Hematopoietic multipotent progenitor cell treated with erythropoietin and hydrocortisone succinate and interleukin-3 and kit ligand, for 8 days (in vitro differentiated cells): ENCODE measurements around the gene WNT5B.

Source experiments
- DNase-seq: peaks from one replicate; pipeline ENCODE4 v3.0.0-alpha.2; 2015

WNT5B gene

DNA sequence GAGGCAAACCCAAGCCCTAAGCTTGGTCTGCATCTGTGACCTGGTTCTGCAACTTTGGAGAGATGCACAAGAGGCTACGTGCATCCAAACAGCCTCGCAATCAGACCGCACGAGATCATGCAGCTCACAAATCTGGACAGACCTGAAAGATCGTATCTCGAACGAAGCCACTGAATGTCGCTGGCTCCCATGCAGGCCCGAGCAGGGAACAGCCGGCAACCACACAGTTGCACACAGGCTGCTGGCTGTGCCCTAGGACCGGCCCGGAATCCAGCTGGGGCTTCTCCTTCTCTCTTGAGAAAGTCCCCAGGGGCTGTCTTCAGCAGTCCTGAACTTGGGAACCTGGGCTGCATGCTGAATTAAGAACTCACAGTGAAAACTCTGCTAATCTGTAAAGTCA lies 27.9 kb downstream of the WNT5B start:
- DNase-seq: no peak

DNA sequence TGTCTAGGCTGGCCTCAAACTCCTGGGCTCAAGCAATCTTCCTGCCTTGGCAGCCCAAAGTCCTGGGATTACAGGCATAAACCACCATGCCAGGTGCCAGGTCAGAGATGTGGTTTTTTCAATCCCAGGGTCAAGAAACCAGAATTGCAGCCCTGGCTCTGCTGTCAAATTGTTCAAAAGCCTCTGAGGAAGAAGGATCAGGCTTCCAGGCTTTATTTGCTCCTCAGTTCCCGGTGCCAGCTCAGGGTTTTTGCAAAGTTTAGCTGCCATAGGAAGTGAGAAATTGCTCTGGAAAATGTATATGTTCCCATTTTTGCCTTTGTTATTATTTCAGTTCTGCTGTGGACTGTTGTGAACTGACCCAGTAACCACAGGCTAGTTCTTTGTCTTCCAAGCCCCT lies 28.7 kb downstream of the WNT5B start:
- no peak for DNase-seq

DNA sequence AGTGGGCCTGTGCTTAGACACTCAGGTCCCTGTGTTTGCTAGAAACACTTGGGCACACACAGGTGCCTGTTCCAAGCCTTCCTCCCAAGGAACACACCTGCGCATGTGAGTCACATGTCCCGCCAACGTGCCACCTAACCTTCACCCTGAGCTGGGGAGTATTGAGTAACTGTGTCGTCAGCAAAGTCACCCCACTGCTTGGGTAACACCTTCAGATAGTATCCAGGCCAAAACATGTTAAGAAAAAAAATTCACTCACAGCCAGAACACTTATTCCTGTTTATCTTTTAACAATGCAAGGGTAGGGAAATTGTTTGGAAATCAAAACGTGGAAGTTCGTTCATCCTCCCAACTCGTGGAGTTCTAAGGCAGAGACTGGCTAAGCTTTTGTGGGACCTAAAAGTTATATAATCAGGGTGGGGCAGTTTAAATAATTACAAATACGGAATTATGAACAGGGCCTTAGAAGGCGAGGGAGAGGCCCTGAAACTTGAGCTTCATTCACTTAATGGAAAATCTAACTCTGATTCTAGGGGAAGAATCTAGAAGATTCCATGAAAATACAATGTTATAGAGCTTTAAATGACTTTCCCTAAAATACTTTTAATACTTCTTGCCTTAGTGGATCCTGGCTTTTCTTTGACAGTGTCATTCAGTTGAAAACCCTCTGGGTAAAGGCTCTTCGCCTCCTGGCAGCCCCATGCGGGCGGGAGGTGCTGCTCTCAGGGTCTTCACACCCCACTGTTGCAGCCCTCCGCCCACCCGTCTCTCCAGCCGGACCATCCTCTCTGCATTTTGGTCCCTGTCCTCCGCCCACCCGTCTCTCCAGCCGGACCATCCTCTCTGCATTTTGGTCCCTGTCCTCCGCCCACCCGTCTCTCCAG lies 31.5 kb downstream of the WNT5B start:
- no peak for DNase-seq

GRCh38 chr12:1661553-1662335 lies 32.7 kb downstream of the WNT5B start:
- DNase-seq: peak; percentile 96

GRCh38 chr12:1662761-1663439 lies 33.9 kb downstream of the WNT5B start:
- peak; percentile 55 for DNase-seq

GRCh38 chr12:1663440-1664132 lies 34.6 kb downstream of the WNT5B start:
- no peak for DNase-seq

DNA sequence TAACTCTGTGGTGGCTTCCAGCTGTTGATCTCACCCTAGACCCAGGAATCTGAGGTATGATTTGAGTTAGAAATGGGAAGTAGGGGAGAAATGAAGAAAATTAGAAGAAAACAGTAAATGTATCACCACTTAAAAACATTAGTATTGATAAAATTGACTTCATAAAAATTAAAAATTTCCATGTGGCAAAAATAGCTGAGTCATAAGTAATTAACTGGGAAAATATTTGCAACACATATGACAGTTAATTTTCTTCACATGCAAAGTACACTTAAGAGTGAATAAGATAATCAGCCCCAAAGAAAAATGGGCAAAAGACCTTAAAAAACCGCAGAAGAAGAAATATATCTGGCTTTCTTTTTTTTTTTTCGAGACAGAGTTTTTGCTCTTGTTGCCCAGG lies 36.3 kb downstream of the WNT5B start:
- DNase-seq: peak; percentile 33

- peak; percentile 97 for DNase-seq
Measured at GRCh38 chr12:1666215-1666614, 37.2 kb downstream of the WNT5B start.

DNA sequence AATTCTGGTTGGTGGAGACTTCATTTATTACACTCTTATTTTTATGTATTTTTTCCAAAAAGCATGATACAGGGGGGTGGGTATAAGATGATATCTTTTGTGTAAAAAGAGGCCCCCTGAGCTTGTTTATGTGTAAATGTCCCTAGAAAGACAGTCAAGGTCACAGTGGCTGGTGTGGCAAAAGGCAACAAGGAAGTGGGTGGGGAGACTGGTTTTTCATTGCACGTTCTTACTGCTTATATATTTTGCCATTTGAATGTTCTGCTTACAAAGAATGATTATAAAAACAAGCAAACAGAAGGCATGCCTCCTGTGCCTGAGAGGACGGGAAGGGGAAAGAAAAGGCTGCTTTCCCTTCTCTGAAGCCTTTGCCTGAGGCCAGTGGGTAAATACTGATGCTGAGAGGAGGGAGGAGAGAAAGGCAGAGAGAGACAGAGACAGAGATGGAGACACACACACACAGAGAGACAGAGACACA lies 37.7 kb downstream of the WNT5B start:
- DNase-seq: peak; percentile 67

GRCh38 chr12:1668833-1669543 lies 40.0 kb downstream of the WNT5B start:
- DNase-seq: peak; percentile 61

- no peak for DNase-seq
Measured at GRCh38 chr12:1670358-1671268, 41.6 kb downstream of the WNT5B start.

GRCh38 chr12:1676043-1676442 lies 47.0 kb downstream of the WNT5B start:
- no peak for DNase-seq

DNA sequence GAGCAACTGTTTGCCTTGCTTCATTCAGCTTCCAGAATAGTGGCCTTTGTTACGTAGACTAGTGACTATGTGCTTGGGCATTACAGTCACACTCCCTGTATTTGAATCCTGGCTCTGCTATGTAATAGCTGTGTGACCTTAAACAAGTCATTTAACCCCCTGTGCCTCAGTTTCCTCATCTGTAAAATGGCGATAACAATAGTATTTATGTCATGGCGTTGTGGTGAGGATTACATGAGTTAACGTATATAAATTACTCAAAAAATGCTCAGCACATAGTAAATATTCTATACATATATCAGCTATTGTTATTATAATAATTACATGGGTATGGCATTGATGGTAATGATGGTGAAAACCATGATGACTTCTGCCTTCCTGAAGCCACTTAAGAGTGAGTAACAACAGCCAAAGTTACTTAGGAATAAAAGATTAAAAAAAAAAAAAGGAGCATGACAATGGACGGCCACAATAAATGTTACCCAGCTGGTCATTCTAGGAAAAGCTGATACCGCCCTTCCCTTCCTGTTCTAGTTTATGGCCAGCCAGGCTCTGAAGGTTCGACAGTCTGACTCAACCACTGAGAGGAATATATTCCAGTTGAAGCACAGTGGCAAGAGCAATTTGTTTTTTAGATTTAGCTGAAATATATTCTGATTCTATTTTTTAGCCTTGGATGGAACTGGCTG lies 51.9 kb downstream of the WNT5B start:
- DNase-seq: no peak

DNA sequence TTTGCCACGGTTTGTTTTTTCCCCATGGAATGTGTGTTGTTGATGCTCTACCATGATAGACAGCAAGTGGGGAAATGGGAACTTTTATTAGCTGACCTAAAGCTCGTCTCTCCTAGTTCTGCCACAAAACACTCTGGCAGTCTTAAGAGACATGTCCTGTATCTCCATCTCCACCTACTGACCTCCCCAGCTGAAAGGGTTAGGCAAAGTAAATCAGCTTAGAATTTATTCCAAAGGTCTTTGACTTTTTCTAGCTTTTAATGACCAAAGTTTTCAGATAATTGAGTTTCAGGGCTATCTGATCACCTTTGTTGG lies 52.4 kb downstream of the WNT5B start:
- DNase-seq: no peak

DNA sequence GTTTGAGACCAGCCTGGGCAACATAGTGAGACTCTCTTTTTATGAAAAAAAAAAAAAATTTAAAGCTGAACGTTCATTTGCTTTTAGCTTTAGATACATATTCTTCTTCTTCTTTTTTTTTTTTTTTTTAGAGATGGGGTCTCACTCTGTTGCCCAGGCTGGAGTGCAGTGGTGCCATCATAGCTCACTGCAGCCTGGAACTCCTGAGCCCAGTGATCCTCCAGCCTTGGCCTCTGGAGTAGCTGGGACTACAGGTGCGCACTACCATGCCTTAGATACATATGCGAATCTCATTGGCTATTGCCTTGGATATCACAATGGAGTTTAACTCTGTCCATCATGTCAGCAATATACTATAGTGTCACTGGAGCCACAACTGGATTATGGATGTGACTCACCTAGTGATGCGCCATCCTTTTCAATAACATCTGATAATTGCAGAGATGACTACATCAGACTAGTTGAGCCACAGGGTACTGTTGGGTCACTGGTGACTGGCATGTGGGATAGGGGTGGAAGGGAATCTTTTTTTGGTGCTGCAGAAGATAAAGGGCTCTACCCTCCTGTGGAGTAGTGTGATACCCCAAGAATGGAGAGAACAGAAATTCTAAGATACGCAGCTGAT lies 59.2 kb downstream of the WNT5B start:
- DNase-seq: no peak

DNA sequence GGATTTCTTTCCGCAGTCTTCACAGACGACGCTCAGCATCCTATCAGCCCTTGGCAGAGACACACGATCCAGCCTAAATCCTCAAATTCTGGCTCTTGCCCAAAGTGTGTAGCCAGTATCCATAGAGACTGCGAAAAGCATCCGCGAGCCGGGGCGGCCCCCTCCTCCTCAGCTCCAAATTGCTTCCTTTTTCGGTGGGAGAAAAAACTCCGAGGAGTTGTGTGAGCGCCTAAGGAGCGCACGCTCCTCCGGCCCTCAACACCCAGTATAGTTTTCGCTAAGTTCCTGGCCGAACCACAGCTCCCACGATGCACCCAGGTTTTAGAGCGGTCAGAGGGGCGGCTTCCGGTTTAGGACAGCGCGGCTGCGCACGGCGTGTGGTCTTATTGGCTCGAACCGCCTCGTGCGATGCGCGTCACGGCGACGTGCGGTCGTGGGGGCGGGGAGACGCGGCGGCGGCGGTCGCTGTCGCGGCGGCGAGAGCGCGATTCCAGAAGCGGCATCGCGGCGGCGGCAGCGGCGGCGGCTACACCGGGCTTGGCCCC lies 61.6 kb downstream of the WNT5B start, which contains the start of gene ADIPOR2:
ADIPOR2 (plus strand) TSS at position 493 of the 545 bp plus-strand sequence. CDS start 63,274 bp downstream, outside the sequence.
- peak; percentile 97 for DNase-seq

DNA sequence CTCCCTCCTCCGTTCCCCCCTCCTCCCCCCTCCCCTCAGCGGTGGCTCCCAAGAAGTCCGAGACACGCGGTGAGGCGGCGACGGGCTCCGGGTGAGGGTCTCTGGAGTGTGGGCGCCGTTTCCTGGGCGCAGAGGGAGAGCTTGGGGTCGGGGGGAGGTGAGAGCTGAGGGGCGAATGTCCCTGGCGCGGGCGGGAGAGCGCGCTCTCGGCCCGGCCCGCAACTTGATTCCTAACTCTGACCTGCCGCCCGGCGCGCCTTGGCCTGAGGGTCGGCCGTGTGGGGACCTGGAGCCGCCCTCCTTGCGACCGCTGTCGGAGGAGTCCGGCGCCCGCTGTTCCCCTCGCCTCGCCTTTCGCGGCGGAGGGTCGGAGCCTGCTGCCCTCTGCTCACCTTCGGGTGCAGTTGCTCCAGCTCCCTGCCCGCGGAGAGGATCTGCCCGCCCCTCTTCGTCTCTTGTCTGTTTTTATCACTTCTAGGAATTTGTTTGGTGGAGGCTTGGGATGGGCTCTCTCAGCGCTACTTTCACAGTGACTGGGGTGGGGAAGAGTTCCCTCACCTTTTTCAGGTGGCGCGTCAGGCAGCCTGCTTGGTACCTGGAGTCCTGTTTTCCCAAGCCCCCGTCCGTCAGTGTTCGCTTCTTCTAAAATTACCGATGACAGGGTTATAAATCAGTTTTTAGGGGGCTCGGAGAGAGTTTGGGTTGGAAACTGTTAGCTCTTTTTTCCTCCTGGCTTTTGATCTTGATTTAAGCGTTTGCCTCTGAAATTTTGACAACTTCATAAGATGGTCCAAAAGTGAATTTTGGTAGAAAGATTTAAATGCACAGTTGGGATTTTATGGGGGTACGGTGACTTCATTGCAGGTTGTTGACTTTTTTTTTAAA lies 62.3 kb downstream of the WNT5B start:
- peak; percentile 62 for DNase-seq

GRCh38 chr12:1692226-1692625 lies 63.2 kb downstream of the WNT5B start:
- DNase-seq: no peak
